HG03196 (cell line): ENCODE data around the gene GALNT9.

Experiments used
- ATAC-seq: cut with Tn5 transposase; IDR thresholded peaks from one replicate; pipeline ENCODE4 v1.9.1; 2021; ENCODE audit not compliant: unreplicated experiment

The GALNT9 gene

GRCh38 chr12:132187646-132188450 lies 141.5 kb downstream of the GALNT9 start:
- no peak for ATAC-seq

GRCh38 chr12:132186857-132187620 lies 142.3 kb downstream of the GALNT9 start:
- ATAC-seq = no peak

- ATAC-seq = no peak
These were observed 143.1 kb downstream of the GALNT9 start for GRCh38 chr12:132186208-132186856.

- ATAC-seq = no peak
These were observed 143.7 kb downstream of the GALNT9 start for GRCh38 chr12:132185705-132186104.

DNA sequence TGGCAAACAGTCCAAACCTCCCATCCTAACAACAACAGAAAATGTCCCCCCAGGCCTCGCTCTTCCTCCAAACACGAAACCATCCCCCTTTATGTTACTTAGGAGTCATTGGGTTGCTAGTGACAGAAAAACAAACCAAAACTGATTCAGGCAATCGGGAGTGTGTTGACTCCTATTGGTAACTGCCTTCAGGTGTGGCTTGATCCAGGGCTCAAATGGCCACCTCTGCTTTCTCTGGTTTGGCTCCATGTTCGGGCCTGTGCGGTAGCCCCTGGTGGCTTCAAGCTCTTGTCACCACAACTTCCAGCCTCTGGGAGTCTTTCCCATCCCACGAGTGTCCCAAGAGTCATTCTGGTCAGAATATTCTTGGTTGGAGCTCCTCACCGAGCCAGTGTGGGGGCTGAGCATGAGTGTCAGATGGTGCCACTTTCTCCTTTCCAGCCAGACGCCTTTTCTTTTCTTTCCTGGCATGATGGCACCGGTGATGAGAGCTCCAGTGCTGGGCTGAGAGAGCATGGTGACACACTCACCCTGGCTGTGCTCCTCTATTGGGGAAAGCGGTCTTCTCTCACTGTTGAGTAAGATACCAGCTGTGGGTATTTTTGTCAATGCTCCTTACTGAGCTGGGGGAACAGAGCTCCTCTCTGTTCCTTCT lies 146.6 kb downstream of the GALNT9 start:
- ATAC-seq = no peak

DNA sequence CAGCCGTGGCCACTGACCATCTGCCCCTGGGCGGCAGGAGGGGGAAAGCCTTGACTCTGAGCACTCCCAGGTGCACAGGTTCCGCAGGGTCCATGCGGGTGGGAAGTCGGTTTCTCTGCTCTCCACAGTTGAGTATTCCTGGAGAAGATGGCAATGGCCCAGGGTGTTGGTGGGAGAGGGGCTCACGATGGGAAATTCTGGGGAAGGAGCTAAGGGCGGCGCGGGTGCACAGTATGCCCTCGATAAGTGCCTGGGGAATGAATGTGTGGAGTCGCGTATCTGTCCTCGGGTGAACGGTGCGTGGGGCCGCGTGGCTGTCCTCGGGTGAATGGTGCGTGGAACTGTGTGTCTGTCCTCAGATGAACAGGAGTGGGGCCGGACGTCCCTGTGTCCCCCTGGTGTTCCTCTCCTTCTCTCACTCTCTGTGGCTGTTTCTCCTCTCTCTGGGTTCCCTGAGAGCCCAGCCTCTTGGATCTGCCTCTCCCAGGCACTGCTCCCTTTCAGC lies 147.1 kb downstream of the GALNT9 start:
- ATAC-seq = no peak

- no peak for ATAC-seq
These were observed 147.7 kb downstream of the GALNT9 start for GRCh38 chr12:132181570-132182200.

DNA sequence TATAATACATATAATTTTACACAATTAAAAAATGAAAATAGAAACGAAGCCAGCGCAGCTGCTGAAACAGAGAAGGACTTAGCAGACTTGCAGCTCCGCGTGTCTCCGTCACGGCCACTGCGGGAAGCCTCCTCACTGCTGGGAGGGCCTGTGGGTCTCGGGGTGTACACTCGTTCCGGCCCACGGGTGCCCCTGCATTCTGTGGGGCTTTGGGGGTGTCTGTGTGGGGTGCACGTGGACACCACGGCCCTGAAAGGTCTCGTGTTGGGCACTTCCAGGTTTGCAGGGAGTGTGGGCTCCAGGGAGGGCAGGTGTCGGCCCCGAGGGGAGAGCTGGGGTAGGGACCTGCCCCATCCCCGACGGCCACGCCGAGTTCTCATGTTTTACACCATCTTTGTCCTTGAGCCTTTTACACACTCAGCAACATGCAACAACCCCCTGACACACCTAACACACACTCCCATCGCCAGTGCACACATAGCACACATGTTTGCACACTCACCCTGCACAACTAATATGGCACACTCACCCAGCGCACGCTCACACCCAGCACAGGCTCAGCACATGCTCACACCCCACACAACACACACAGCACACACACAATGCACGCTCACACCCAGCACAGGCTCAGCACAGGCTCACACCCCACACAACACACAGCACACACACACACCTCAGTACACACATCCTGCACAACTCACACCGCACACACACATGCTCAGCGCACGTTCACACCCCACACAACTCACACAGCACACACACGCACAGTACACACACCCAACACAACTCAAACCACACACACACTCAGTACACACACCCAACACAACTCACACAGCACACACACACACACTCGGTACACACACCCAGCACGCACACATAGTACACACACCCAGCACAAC lies 148.5 kb downstream of the GALNT9 start:
- no peak for ATAC-seq

- ATAC-seq = no peak
These were observed 149.7 kb downstream of the GALNT9 start for GRCh38 chr12:132179431-132180362.

DNA sequence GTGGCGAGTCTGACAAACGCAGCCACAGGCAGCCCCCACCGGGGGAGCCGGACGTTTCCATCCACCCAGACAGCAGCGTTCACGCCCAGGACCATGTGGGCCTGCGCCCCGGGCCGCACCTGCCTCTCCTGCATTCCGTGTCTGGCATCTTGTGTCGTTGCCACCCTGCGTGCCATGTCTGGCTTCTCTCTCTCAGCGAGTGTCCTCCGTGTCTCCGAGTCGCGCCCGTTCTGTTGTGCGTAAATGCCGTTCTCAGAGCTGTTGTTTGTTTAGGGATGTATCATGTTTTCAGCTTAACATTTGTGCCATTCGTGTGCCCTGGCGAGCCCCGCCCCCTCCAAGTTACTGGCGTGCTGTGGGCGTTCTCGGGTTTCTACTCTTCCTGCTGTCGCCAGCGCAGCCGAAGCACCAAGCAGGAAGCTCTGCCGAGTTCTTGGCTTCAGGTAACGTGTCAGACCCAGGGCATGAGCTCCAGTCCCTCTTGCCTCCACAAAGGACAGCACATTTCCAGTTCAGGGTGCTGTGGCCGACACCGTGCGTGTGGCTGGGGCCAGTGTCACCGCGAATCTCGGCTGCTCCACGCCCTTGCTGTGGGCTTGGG lies 150.5 kb downstream of the GALNT9 start:
- no peak for ATAC-seq

- ATAC-seq = no peak
These were observed 151.1 kb downstream of the GALNT9 start for GRCh38 chr12:132178316-132178715.

- no peak for ATAC-seq
These were observed 152.4 kb downstream of the GALNT9 start for GRCh38 chr12:132176920-132177551.

DNA sequence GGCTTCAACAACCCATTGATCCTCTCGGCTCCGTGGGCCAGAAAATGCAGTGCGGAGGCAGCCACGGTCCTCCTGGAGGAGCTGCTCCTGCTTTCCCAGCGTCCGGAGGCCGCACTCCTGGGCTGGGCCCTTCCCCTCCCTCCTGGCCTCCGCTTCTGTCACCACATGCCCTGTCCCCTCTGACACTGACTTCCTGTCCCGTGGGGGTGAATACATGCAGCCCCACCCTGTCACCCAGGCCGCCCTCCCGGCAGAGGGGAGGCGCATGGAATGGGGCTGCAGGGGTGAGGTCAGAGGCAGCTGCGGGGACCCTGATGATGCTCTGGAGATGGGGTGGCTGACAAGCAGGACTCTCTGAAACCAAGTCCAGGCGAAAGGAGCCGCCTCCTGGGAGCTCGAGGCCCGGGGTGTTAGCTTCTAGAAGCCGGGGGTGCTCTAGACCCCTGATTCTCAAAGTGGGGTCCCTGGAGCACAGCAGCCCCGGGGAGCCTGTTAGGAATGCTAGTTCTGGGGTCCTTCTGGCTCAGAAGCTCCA lies 152.9 kb downstream of the GALNT9 start:
- ATAC-seq = no peak

DNA sequence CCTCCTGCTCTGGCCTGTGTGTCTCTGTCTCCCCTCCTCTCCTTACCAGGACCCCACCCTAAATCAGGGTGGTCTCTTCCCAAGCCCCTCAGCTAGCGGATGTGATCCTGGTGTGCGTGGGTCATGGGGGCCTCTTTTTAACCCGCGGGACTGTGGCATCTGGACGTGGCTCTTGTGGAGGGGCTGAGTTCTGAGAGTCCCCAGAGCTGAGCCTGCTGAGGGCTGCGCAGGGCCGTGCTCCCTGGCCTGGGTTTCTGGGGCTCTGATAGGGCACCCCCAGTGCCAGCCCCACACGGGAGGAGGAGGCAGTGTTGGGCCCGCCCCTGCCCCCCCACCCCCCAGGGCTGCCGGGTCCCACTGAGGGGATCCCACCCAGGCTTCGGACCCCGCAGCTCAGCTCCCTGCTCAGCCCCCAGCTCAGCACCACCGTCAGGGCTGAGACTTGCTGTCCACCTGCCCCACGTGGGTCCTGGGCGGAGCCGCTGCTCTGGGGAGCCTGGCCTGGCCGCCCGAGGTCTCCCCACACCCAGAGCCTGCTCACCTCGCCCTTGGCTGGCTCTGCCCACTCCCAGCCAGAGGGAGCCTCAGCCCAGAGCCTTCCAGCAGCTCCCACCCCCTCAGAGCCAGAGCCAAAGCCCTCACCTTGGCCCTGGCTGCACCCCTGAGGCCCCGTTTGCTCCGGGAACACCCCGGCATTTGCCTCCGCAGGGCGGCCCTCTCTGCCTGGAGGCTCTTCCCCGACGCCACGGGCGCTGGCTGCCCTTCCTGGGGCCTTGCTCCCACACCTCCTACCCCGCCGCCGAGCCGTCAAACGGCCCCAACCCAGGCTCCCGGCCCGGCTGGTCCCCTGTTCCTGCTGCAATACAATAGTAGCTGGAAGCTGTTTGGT lies 153.6 kb downstream of the GALNT9 start:
- ATAC-seq = no peak

GRCh38 chr12:132174839-132175490 lies 154.4 kb downstream of the GALNT9 start:
- no peak for ATAC-seq
